Skeletal muscle cell (primary cell): ENCODE measurements around the gene FZD4.
"Not testable (repeated sequence)": the region's sequence is repeated elsewhere in the genome, so short reads cannot be mapped to it uniquely, and the experiment has no call there.

ENCODE experiments used
- DNase-seq: peaks from one replicate; pipeline ENCODE4 v3.0.0-alpha.2; 2010; ENCODE audit warnings: low read depth
- H3K4me3 ChIP-seq: 2 replicates; pipeline ENCODE4 v1.5.1; 2011; ENCODE audit warnings: low read depth, mild to moderate bottlenecking, control low read depth, low read length, moderate library complexity

The FZD4 gene

DNA sequence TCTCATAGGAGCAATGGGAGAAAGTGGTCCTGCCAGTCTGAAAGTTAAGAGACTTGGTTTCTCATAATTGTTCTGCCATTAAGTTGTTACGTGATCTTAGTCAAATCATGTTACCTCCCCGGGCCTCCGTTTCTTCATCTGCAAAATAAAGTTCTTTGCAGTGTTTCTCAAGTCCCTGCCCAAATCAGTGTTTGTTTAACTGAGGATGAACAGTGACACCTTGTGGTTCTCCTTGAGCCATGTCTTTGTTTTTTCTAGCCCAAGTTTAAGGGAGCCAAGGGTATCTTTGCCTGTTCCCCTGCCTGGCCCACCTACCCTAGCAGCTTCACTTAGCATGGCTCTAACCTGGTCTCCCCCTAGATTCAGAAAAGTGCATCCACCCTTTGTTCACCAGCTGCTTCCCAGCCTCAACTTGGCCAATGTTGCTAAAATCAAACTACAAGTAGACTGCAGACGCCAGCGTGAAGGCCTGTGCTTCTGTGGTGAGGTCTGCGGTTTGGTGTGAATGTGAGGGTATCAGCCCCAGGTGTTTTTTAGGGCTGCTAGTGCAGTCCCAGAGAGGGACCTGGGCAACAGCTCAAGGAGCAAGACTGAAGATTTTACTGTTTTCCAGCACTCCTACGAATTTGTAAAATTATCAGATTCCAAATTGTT, 35.5 kb downstream of the FZD4 start:
- no peak overlapping the region for H3K4me3 ChIP-seq
- DNase-seq = peak; percentile 49

DNA sequence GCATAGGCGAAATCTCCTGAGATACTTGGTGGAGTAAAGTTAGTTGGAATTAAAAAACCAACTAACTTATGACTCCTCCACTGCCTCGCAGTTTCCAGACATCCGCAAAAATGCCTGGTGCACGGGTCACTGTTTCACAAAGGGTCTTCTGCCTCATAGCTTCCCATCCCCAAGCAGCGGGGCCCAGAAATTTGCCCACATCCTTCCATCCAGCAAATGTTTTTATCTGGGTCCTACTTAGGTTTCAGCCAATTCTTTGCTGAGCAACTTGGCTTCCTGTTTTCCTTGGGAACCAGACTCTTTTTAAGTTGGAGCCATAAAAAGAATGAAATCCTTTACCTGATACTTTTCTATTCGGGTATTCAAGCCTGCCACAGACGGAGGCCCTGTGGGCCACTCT, 36.2 kb downstream of the FZD4 start:
- no peak overlapping the region for H3K4me3 ChIP-seq
- no peak for DNase-seq

DNA sequence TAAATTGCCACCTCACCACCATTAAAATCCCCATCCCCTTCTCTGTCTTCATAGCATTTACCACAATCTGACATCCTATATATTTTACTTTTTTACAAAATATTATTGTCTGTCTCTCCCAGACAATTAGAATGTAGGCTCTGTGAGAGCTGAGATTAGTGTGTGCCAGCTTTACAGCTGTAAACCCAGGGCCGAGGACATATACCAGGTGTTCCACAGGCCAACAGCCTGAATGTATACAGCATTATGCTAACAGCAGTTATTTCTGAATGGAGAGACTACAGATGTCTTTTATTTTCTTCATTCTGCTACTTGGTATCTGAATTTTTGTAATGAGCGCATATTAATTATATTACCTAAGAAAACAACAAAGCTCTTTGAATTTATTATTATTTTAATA, 36.7 kb downstream of the FZD4 start:
- H3K4me3 ChIP-seq = no peak overlapping the region
- no peak for DNase-seq

DNA sequence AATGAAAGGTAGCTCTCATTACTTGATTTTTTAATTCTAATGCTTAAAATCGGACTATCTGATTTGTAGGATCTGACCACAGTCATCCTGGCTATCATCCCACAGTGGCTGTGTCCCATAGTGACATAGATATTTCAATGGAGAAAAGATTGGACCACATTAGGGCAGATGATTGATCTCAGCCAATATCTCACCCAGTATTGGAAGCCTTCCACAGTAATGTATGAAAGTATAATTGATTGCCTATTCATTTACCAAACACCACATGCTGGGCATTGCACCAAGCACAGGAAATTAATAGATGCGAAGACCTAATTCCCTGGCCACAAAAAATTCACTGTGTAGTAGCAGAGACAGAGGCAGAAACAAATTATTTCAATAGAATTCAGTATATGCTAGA, 37.6 kb downstream of the FZD4 start:
- no peak for DNase-seq
- no peak overlapping the region for H3K4me3 ChIP-seq

DNA sequence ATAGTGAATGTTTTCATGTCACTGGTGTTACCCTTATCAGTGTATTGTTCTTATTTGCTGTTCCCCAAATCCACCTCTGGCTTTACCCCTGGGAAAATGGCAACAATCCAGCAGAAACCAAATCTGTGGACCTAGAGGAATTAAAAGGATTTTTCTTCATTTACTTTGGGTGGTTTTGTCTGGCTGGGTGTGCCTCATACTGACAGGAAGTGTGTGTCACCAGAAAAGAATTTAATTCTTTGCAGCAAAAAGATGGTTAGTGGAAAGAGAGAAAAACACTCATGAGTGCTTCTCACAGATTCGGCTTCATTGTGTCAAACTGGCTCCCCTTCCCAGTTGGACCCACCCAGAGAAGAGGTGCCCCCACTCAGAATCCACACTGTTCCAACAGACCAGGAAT, 38.9 kb downstream of the FZD4 start:
- no peak for DNase-seq

DNA sequence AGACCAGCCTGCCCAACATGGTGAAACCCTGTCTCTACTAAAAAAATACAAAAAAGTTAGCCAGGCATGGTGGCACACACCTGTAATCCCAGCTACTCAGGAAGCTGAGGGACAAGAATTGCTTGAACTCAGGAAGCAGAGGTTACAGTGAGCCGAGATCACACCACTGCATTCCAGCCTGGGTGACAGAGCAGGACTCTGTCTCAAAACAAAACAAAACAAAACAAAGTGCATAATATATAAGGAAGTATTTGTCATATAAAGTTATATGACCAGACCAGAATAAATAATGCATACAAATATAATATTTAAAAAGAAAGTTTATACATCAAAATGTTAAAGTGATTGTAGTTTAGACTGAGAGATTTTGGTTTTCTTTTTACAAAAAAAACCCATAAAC, 39.3 kb downstream of the FZD4 start:
- not testable (repeated sequence) for DNase-seq

More for the DNA sequence above, 38.9 kb downstream of the FZD4 start:
- no peak overlapping the region for H3K4me3 ChIP-seq

DNA sequence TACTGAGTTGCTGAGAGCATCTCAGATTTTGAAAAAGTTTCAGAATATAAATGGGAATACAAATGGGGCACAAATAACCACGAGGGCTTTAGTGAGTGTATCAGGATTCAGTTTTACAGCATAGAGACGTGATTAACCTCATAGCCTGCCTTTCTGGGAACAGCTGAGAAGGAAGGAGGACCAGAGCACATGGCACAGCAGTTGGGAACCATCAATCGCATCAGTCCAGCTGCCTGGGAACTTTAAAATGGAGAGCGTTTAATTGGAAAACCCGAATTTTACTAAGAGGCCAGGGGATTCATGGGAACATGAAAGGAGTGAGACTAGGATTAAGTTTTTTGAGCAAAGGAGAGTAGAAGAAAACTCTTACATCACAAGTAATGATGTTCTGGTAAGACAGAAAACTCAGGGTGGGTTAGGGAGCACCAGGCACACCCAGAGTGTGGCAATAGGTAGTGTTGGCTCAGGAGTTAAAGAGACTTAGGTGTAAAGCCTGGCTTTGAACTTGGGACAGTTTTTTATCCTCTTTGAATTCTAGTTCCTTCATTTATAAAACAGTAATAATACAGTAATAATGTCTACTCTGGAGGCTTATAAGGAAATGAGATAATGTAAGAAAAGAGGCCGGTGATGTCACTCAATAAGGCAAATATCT, 40.2 kb downstream of the FZD4 start:
- DNase-seq = no peak
- no peak overlapping the region for H3K4me3 ChIP-seq

More for the DNA sequence above, 39.3 kb downstream of the FZD4 start:
- H3K4me3 ChIP-seq = not testable (repeated sequence)

DNA sequence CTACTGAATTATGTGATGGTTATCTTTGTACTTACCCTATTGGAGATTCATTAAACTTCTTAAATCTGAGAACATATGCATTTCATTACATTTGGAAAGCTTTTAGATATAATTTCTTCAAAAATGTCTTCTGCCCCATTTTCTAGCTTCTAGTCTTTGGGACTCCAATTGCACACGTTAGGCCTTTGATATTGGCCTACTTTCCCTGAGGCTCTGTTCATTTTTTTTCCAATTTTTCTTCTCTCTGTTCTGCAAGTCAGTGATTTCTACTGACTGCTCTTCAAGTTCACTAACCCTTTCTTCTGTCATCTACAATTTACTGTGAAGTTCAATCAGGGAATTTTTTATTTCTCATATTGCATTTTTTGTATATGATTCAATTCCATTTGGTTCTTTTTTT, 43.0 kb downstream of the FZD4 start:
- H3K4me3 ChIP-seq = no peak overlapping the region
- no peak for DNase-seq

DNA sequence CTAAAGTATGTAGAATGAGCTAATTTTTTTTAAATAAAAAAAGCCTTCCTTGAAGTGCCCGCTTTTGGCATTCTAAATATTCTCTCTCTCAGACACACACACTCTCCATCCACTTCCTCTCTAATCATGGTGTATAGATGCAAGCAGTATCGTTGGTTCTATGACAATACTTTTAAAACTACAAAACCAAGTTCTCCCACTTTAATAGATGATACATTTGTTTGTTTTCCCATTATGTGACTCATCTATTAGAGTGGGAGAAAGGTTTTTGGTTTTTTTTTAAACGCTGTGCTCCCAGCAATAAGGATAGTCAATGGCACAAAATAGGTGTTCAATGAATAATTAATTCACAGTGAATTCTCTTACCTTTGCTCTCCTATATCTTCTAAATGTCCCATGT, 44.6 kb downstream of the FZD4 start:
- H3K4me3 ChIP-seq = no peak overlapping the region
- no peak for DNase-seq

DNA sequence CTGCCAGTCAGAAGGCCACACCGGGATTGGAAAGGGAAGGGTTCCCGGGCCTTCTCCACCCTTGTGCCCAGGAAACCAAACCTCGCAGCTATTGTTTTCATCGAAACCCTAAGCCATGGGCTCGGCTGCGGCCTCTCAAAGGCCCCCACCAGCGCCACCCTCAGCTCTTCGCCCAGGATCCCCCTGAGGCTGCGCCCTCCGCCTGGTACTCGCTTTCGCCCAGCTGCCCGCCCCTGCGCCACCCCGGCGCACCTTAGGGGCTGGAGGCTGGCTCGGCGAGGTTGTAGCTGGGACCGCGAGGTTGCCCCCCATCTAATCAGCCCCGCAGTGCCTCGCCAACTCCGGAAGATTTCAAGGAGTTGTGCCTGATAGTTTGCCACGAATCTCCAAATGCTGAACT, 49.0 kb downstream of the FZD4 start:
- no peak overlapping the region for H3K4me3 ChIP-seq
- no peak for DNase-seq

DNA sequence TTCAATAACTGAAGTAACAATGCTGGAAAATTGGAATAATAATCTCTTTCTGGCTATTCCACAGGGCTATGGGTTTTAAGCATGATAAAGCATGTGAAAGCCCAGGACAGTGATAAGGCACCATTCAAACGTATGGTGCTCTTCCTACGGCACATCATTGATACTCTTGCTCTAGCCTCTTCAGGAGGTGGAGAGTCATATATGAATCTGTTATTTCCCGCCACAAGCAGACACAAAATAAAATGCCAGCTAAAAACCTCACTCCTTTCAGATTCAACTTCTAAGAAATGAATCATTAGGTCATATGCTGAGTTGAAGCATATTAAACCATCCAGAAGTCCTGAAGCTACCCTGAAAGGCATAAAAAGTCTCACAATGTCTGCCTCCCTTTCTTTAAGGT, 49.9 kb downstream of the FZD4 start:
- DNase-seq = no peak
- no peak overlapping the region for H3K4me3 ChIP-seq

DNA sequence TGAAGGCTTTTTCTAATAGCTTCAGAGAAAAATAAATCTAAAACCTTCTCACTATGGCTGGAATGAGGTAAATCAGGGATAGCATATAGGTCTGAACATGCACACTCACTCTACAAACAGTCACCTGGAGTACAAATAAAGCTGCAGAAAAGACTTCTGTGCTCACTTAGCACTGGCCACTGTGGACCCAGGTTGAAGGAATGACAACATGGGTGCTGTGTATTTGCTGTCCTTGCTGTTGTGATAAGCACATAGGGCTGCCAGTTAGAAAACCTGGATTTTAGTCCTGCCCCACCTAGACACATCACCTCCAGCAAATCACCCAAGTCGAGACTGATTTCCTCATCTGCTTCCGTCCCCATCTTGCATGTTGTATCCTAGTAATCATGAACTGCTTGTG, 51.2 kb downstream of the FZD4 start:
- H3K4me3 ChIP-seq = no peak overlapping the region
- no peak for DNase-seq

DNA sequence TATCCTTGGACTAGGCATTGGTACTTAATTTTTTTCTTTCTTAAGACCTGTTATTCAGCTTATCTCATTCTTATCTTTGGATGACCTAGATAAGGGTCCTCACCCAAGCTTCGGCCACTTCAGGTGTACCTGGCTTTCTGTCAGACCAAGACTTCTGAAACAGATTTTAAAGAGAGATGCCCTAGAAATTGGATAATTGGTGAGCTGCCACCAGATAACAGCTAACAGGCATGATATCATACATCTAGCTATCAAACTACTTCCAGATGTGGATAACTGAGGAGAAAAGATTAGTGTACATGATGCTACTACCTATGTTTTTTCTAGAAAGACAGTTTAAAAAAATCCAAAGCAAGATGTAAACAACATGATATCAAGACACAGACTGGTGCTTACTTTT, 52.9 kb downstream of the FZD4 start:
- no peak overlapping the region for H3K4me3 ChIP-seq
- DNase-seq = no peak

DNA sequence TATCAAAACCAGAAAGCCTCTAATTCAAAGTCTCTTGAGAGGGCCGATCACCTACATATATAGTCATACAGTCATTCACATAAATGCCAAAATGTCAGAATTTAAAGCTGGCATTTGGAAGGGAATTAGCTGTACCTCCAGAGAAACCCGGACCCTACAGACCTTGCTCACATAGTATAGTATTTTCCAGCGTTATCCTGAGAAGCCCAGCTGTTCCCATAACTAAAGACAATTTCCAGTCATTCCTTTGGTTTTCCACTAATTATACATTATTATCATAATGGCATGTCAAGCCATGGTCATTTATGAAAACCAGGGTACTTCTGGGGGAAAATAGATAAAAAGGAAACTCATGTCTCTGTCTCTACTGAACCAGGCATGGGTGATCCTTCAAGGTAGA, 53.6 kb downstream of the FZD4 start:
- no peak overlapping the region for H3K4me3 ChIP-seq
- no peak for DNase-seq

DNA sequence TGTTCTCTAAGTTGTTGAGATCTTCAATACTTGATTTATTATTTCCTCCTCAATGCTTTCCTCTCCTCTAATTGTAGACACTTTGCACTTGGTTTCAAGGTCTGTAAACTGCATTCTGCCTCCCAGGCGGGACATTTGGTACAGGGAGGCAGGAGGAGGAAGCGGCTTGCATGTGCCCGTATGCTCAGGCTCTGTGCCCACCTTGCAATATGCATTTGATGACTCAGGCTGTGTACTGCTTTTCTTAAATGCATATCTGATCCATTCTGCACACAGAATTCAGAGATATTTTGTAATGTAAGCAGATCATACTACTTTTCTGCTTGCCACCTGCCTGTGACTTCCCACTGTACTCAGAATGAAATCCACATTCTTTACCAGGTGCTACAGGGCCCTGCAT, 55.0 kb downstream of the FZD4 start:
- no peak for DNase-seq
- H3K4me3 ChIP-seq = no peak overlapping the region

DNA sequence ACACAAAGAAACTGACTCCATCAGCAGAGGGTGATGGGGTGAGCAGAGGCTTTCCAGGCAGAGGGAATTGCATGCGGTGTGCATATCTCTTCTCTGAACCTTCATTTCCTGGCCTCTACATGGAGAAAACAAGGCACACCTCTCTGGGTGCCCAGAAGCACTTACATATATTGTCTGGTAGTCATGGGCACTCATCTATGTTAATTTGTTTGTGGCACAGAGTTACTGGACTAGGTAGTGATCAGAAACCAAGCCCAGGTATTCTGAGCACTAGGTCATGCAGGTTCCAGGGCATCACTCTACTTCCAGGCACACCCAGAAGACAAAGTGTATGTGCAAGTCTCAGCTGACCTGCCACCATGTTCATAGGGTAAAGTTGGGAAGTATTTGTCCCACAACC, 56.5 kb downstream of the FZD4 start:
- DNase-seq = no peak
- H3K4me3 ChIP-seq = no peak overlapping the region

DNA sequence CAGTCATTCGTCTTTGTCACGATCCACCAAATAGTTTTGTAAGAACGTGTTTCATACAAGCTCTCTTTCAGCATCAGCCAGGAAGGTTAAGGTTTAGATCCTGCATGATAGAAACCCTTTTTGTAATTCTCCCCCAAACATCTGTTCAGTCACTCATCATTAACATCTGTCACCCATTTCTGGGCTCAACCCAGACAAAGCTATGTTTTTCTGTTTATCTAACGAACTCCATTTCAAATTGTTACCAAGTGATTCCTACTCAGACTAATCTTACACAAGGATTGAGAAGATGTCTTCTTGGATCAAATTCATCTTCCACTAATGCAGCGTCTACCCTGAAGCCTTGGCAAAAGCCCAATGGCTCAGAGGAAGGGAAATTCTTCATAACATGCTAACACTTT, 58.8 kb downstream of the FZD4 start:
- no peak overlapping the region for H3K4me3 ChIP-seq
- DNase-seq = peak; percentile 59
